SK-N-MC (cell line): ENCODE data around the gene RPS6KA5.
A peak's percentile ranks its signal among the peaks of the same experiment; 100 is the strongest.

Source experiments
- DNase-seq: peaks from one replicate; pipeline ENCODE4 v3.0.0-alpha.2; 2011; ENCODE audit warnings: low read depth, low spot score
- H3K27ac ChIP-seq: fragments of 200-600 bp; sonication (generic); 2 replicates; pipeline ENCODE4 v1.5.1; 2016; ENCODE audit warnings: mixed run types
- H3K36me3 ChIP-seq: fragments of 200-600 bp; sonication (generic); 2 replicates; pipeline ENCODE4 v1.6.1; 2017; ENCODE audit warnings: antibody characterized with exemption, low read length, mixed read lengths; ENCODE audit not compliant: insufficient read depth
- H3K4me3 ChIP-seq: fragments of 200-600 bp; sonication (generic); 2 replicates; pipeline ENCODE4 v1.5.1; 2016
- H3K9ac ChIP-seq: fragments of 200-600 bp; sonication (generic); 2 replicates; pipeline ENCODE4 v1.8.0; 2017; ENCODE audit warnings: mixed run types, mixed read lengths; ENCODE audit not compliant: insufficient read length
- H3K9me3 ChIP-seq: fragments of 200-600 bp; sonication (generic); 2 replicates; pipeline ENCODE4 v1.6.1; 2017; ENCODE audit warnings: low read depth, mild to moderate bottlenecking, antibody characterized with exemption, low read length, moderate library complexity, mixed read lengths
- EZH2 ChIP-seq: fragments of 200-600 bp; sonication (generic); IDR thresholded peaks from one replicate; pipeline ENCODE4 v1.6.1; 2017; ENCODE audit warnings: antibody characterized with exemption
- FOXP2 ChIP-seq: optimal IDR thresholded peaks from 2 replicates; pipeline ENCODE3; 2011; ENCODE audit warnings: mild to moderate bottlenecking, moderate library complexity; ENCODE audit not compliant: insufficient read depth; ENCODE audit errors: extremely low read length, control extremely low read depth
- POLR2AphosphoS5 ChIP-seq: IDR thresholded peaks from 2 replicates; pipeline ENCODE4 v1.6.1; 2012; ENCODE audit warnings: mild to moderate bottlenecking, low read depth, low read length, borderline replicate concordance

Gene RPS6KA5

DNA sequence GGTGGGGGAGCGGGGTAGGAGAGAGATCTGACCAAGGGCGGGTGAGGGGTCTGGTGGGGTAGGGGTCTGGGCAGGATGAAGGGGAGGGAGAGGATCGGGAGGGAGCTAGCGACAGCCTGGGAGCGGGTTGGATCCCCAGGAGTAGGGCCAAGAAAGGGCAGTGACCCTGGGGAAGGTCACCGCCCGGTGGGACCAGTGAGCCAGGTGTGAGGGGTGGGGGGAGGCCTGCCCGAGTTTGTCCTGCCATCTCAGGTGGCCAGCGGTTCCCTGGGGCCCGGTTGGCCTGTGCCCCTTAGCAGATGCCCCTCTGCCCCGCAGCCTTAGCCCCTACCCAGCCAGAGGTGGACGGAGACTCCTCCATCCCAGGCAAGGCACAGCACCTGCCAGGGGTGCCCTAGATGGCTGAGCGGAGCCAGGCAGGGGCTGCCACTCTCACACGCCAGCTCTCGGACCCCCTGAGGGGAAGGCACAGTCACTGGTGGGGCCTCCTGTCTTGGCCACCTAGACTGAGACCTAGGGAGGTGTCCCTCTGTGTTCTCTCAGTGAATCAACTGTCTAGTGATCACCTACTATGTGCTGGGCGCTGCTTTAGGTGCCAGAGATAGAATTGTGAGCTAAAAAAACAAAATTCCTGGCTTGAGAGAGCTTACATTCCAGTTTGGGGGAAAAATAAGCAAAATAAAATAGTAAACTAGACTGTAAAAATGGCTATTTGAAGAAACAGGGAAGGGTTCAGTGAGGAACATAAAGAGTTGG lies 243.6 kb downstream of the RPS6KA5 start:
- H3K9ac ChIP-seq: no peak overlapping the region
- no peak for TF ChIP-seq FOXP2
- TF ChIP-seq EZH2: no peak
- no peak for TF ChIP-seq POLR2AphosphoS5
- H3K9me3 ChIP-seq: no peaks in the 10 kb centered on the region
- DNase-seq: no peak
- no peaks in the 10 kb centered on the region for H3K36me3 ChIP-seq
- H3K27ac ChIP-seq: no peak overlapping the region
- H3K4me3 ChIP-seq: peak overlapping the region; percentile 54

DNA sequence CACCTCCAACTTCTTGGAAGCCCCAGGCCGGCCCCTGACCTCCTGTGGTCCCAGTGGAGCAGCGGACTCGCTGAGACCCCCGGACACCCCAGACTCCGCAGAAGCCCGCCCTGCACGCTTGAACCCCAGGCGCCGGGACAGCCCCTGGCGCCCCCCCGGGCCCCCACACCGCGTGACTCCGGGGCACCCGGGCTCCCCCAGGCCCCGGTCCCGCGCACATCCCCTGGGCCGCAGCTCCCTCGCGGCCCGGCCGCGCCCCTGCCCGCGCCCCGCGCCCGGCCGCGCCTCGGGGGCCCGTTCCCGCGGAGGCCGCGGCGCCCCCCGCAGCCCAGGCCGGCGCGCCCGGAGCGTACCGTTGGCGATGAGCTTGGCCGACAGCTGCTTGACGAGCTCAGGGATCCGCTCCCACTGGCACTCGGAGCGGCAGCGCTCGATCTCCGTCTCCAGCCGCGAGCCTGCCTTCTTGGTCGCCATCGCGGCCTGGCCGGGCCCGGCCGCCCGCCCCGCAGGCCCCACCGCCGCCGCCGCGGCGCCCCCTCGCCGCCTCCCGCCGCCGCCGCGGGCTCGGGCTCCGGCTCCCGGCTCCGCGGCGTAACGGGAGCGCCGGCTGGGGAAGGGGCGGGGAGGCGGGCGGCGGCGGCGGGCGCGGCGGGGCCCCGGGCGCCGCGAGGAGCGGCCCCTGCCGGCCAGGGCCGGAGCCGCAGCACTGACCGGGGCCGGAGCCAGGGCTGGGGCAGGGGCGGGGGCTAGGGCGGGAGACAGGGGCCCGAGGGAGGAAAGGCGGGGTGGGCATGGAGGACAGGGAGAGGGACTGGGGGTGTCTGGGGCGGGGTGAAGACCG lies 244.4 kb downstream of the RPS6KA5 start, which contains the start of gene TTC7B:
TTC7B (minus strand) TSS at position 609 of the 841 bp plus-strand sequence; CDS start at position 474, 135 bp downstream.
- no peak within 1 kb of the TSS for H3K27ac ChIP-seq
- no peaks in the 10 kb centered on the region for H3K36me3 ChIP-seq
- TF ChIP-seq EZH2 (no peak), POLR2AphosphoS5 (no peak), FOXP2 (no peak)
- DNase-seq: no peak
- H3K9ac ChIP-seq: peak within 1 kb of the TSS; percentile 83
- H3K9me3 ChIP-seq: no peaks in the 10 kb centered on the region
- H3K4me3 ChIP-seq: peak within 1 kb of the TSS; percentile 82

DNA sequence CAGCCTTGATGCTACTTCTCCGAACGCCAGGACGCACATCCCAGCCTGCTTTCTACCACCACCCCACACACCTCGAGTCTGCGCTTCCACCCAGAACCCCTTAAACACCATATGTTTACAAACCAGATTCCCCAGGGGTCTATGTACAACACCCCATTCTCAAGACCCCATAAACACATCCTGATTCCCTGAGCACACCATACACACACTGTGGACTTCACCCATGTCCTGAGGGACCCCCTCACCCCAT lies 244.9 kb downstream of the RPS6KA5 start:
- no peaks in the 10 kb centered on the region for H3K9me3 ChIP-seq
- TF ChIP-seq EZH2 (no peak), FOXP2 (no peak), POLR2AphosphoS5 (no peak)
- H3K9ac ChIP-seq: peak overlapping the region; percentile 83
- H3K4me3 ChIP-seq: peak overlapping the region; percentile 82
- no peaks in the 10 kb centered on the region for H3K36me3 ChIP-seq
- no peak overlapping the region for H3K27ac ChIP-seq
- no peak for DNase-seq

DNA sequence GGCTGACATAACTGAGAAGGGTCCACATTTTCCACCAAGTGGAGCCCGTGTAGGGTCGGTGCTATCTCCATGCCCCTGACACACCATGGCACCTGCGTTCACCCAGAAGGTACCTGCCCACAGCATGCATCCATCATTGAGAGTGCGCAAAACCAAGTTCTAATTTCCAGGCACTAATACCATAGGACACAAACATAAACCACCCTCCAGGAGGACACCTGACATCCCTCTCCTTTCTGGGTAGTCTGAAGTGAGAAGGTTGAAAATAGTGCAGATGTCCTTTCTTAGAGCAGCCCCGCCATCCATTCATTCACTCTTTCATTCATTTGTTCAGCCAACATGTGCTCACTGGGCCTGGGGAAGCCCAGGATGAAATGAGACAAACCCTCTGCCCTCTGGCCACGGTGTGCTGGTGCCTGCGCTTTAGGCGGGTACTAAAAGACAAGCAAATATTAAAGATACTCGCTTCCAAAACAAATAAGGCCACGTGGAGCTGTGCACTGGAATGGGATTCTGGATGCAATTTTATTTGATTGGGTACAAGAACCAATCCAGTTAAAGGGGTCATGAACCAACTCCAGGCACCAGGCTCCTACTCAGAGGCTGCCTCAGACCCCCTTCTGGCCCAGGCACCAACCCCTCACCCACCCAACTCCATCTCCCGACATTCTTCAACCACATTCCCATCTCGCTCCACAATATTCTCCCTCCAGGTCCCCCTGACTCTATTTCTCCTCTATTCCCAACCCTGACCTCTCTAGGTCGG lies 245.5 kb downstream of the RPS6KA5 start:
- DNase-seq: no peak
- H3K27ac ChIP-seq: no peak overlapping the region
- H3K9me3 ChIP-seq: no peaks in the 10 kb centered on the region
- peak overlapping the region; percentile 83 for H3K9ac ChIP-seq
- H3K36me3 ChIP-seq: no peaks in the 10 kb centered on the region
- H3K4me3 ChIP-seq: peak overlapping the region; percentile 82
- TF ChIP-seq POLR2AphosphoS5 (no peak), FOXP2 (no peak), EZH2 (no peak)

DNA sequence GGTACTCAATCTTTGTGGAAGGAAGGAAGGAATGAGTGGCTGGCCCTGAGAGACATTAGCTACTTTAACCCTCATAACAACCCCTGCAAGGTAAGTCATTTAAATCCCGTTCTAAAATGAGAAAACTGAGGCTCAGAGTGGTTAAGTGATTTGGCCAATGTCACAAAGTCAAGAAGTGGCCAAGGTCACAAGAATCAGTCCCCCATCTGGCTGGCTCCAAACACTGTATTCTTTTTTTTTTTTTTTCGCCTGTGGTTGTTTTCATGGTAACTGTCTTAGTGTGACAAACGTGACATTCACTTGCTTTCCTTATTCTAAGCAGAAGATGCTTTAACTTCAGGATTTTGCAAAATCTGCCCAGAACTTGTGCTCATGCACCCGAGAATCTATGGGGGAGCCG lies 247.0 kb downstream of the RPS6KA5 start:
- DNase-seq: no peak
- TF ChIP-seq EZH2: no peak
- no peak for TF ChIP-seq FOXP2
- TF ChIP-seq POLR2AphosphoS5: no peak

DNA sequence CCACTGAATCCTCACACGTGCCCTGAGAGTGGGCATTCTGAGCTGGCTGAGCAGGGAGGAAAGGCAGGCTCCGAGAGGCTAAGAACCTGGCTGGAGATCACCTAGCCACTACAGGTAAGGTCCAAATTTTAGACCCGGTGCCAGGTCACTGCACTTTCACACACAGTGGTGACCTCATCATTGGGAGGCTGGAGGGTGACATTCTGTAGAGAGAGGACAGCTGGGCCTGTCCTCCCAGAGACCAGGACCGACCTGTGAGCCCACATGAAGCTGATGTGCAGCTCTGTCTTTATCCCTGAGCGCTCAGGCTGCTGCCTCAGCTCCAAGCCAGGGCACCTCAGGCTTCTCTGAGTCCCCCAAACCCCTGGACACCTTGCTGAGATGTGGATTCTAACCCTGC lies 248.3 kb downstream of the RPS6KA5 start:
- no peak for DNase-seq
- H3K4me3 ChIP-seq: no peak overlapping the region
- H3K9ac ChIP-seq: no peak overlapping the region
- no peaks in the 10 kb centered on the region for H3K9me3 ChIP-seq
- TF ChIP-seq POLR2AphosphoS5 (no peak), FOXP2 (no peak), EZH2 (no peak)
- no peak overlapping the region for H3K27ac ChIP-seq
- H3K36me3 ChIP-seq: no peaks in the 10 kb centered on the region

More for the DNA sequence above, 247.0 kb downstream of the RPS6KA5 start:
- Histone ChIP-seq H3K9me3 (no peaks in the 10 kb centered on the region), H3K4me3 (no peak overlapping the region), H3K27ac (no peak overlapping the region), H3K9ac (no peak overlapping the region), H3K36me3 (no peaks in the 10 kb centered on the region)

DNA sequence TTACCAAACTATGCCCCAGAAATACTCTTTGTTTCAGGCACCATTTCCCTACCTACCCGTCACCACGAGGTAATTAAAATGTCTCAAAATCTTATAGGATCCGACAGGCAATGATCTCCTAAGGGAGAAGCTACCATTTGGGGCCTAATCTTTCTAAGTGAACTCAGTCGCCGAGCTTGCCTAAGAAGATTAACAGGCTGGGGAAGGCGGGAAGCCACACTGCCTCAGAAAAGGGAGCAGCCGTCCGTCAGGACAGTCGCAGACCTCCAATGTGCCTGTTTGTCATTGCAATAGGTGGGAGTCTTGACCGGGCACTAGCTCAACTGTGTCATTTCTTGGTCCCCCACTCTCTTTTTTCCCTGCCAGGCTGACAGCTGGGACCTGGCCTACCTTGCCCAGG lies 248.8 kb downstream of the RPS6KA5 start:
- TF ChIP-seq EZH2 (no peak), POLR2AphosphoS5 (no peak), FOXP2 (no peak)
- DNase-seq: no peak
- Histone ChIP-seq H3K9me3 (no peaks in the 10 kb centered on the region), H3K9ac (no peak overlapping the region), H3K27ac (no peak overlapping the region), H3K36me3 (no peaks in the 10 kb centered on the region), H3K4me3 (no peak overlapping the region)

DNA sequence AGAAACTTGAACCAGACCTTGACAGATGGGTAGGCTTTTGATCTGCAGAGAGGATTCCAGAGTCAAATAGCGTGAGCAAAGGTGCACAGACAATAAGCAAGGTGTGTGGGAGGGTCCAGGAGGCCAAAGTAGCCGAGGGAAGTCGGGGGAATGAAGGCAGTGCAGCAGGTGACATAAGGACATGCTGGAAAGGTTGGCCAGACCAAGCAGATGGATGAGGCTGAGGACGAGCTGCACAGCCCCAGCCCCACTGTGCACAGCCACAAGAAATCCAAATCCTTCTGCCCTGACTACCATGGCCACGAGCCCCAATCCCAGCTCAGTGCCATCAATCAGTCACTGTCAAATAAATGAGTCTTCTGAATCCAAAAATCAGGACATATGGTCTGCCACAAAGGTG lies 249.6 kb downstream of the RPS6KA5 start:
- TF ChIP-seq EZH2 (no peak), POLR2AphosphoS5 (no peak), FOXP2 (no peak)
- Histone ChIP-seq H3K9ac (no peak overlapping the region), H3K27ac (no peak overlapping the region), H3K36me3 (no peaks in the 10 kb centered on the region), H3K9me3 (no peaks in the 10 kb centered on the region), H3K4me3 (no peak overlapping the region)
- no peak for DNase-seq
